ENCODE results near the gene TMEM61.

TMEM61 gene

GRCh38 chr1:54986025-54986424, 5.6 kb downstream of the TMEM61 start:
- DNase-seq (ENCODE audit: low spot score), result no peak

GRCh38 chr1:54986533-54986932, 6.1 kb downstream of the TMEM61 start:
- DNase-seq (ENCODE audit: low spot score), result no peak

GRCh38 chr1:54987427-54987826, 7.0 kb downstream of the TMEM61 start:
- no peak for DNase-seq (ENCODE audit: low spot score)

- DNase-seq (ENCODE audit: low spot score), result no peak
Observed at GRCh38 chr1:54987919-54988705, 7.7 kb downstream of the TMEM61 start.

- no peak for DNase-seq (ENCODE audit: low spot score)
Observed at GRCh38 chr1:54988975-54989374, 8.5 kb downstream of the TMEM61 start.

- no peak for DNase-seq (ENCODE audit: low spot score)
Observed at GRCh38 chr1:54989473-54989872, 9.0 kb downstream of the TMEM61 start.

GRCh38 chr1:54989968-54990810, 9.8 kb downstream of the TMEM61 start:
- no peak for DNase-seq (ENCODE audit: low spot score)

GRCh38 chr1:54990916-54991315, 10.5 kb downstream of the TMEM61 start:
- DNase-seq (ENCODE audit: low spot score), result no peak

- no peak for DNase-seq (ENCODE audit: low spot score)
Observed at GRCh38 chr1:54991939-54992338, 11.5 kb downstream of the TMEM61 start.

GRCh38 chr1:54993140-54993539, 12.7 kb downstream of the TMEM61 start:
- no peak for DNase-seq (ENCODE audit: low spot score)

- DNase-seq (ENCODE audit: low spot score), result no peak
Observed at GRCh38 chr1:54994355-54994990, 14.0 kb downstream of the TMEM61 start.

- no peak for DNase-seq (ENCODE audit: low spot score)
Observed at GRCh38 chr1:54995013-54995760, 14.8 kb downstream of the TMEM61 start.

- DNase-seq (ENCODE audit: low spot score), result no peak
Observed at GRCh38 chr1:54995835-54996234, 15.4 kb downstream of the TMEM61 start.

- DNase-seq (ENCODE audit: low spot score), result peak; percentile 79
Observed at GRCh38 chr1:54996359-54996868, 16.0 kb downstream of the TMEM61 start.

- DNase-seq (ENCODE audit: low spot score), result no peak
Observed at GRCh38 chr1:54996869-54997710, 16.7 kb downstream of the TMEM61 start.

- no peak for DNase-seq (ENCODE audit: low spot score)
Observed at GRCh38 chr1:54997711-54997986, 17.2 kb downstream of the TMEM61 start.

- DNase-seq (ENCODE audit: low spot score), result no peak
Observed at GRCh38 chr1:54998100-54998499, 17.7 kb downstream of the TMEM61 start.

- no peak for DNase-seq (ENCODE audit: low spot score)
Observed at GRCh38 chr1:54998677-54999076, 18.2 kb downstream of the TMEM61 start, which contains the start of gene BSND. TSS of gene BSND (plus strand) at chr1:54998933. CDS start at chr1:54999187, 254 bp downstream.

GRCh38 chr1:55000110-55001085, 20.0 kb downstream of the TMEM61 start:
- no peak for DNase-seq (ENCODE audit: low spot score)

GRCh38 chr1:55001311-55001710, 20.9 kb downstream of the TMEM61 start:
- no peak for DNase-seq (ENCODE audit: low spot score)
